ENCODE measurements around the gene ATAD1.

DNA sequence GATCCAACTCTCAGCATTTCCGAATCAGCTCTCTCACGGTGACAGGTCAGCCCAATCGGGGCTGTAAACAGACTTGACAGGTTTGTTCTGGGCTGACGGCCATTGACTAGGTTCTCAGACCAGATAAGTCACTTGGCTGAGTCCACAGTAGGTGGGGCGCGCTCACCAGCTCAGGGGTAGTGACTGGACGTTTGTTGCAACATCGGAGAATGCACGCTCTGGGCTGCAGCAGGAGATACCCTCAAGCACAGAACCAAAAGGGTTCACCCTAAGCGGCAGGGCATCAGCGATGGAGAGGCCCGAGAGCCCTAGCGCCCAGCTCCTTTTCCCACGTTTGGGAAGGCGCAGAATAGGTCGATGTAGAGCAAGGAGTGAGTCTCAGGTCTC lies 43.5 kb upstream of the ATAD1 start:
- TF ChIP-seq POLR2A (IDR thresholded peaks at IDR 0.05): no peak
- TF ChIP-seq, protein P1, sequence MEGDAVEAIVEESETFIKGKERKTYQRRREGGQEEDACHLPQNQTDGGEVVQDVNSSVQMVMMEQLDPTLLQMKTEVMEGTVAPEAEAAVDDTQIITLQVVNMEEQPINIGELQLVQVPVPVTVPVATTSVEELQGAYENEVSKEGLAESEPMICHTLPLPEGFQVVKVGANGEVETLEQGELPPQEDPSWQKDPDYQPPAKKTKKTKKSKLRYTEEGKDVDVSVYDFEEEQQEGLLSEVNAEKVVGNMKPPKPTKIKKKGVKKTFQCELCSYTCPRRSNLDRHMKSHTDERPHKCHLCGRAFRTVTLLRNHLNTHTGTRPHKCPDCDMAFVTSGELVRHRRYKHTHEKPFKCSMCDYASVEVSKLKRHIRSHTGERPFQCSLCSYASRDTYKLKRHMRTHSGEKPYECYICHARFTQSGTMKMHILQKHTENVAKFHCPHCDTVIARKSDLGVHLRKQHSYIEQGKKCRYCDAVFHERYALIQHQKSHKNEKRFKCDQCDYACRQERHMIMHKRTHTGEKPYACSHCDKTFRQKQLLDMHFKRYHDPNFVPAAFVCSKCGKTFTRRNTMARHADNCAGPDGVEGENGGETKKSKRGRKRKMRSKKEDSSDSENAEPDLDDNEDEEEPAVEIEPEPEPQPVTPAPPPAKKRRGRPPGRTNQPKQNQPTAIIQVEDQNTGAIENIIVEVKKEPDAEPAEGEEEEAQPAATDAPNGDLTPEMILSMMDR (IDR thresholded peaks at IDR 0.05): no peak
